A673 (cell line): ENCODE measurements around the gene VAMP5. TPM values are rescaled to one million over a fixed set of nuclear protein-coding genes. Genes with fewer than 3 reads are reported as not detected.

Experiments used
- BruUV-seq: library from RNA; stranded (reverse); fragments of 400-500 nt; replicated peaks from 2 replicates; lab custom pipeline; 2021; lab: Mats Ljungman, UMichigan
- CTCF ChIA-PET: fragments of 300-600 bp; sonication (Branson Sonifier 250); formaldehyde crosslinking; loops from one replicate; lab custom pipeline; 2022; ENCODE audit warnings: antibody characterized with exemption; lab: Charles Lee
- POLR2A ChIA-PET: fragments of 300-600 bp; sonication (Branson Sonifier 250); formaldehyde crosslinking; loops from one replicate; lab custom pipeline; 2022; ENCODE audit warnings: antibody characterized with exemption; ENCODE audit not compliant: low non-redundant PET; lab: Charles Lee
- DNase-seq: peaks from one replicate; pipeline ENCODE4 v3.0.0-alpha.2; 2015; ENCODE audit warnings: low spot score
- H3K27ac ChIP-seq: fragments of 200-600 bp; sonication (generic); 2 replicates; pipeline ENCODE4 v1.5.1; 2016; ENCODE audit warnings: mixed run types, low read depth, mild to moderate bottlenecking, mixed read lengths, antibody characterized with exemption, low read length; ENCODE audit not compliant: poor library complexity, severe bottlenecking
- H3K27me3 ChIP-seq: fragments of 200-600 bp; sonication (generic); replicated peaks from 2 replicates; pipeline ENCODE4 v1.6.1; 2017; ENCODE audit warnings: mixed run types, low read depth, mild to moderate bottlenecking, mixed read lengths, antibody characterized with exemption, low read length; ENCODE audit not compliant: insufficient read depth, poor library complexity
- H3K36me3 ChIP-seq: fragments of 200-600 bp; sonication (generic); 2 replicates; pipeline ENCODE4 v1.6.1; 2016; ENCODE audit warnings: mixed run types, mild to moderate bottlenecking, mixed read lengths, antibody characterized with exemption, low read length; ENCODE audit not compliant: insufficient read depth, poor library complexity, severe bottlenecking
- H3K4me1 ChIP-seq: fragments of 200-600 bp; sonication (generic); 2 replicates; pipeline ENCODE4 v1.6.1; 2017; ENCODE audit warnings: mixed run types, mild to moderate bottlenecking, mixed read lengths, antibody characterized with exemption, low read length; ENCODE audit not compliant: insufficient read depth, poor library complexity, severe bottlenecking
- H3K4me3 ChIP-seq: fragments of 200-600 bp; sonication (generic); 2 replicates; pipeline ENCODE4 v1.5.1; 2016; ENCODE audit warnings: low read depth, mixed run types, mild to moderate bottlenecking, mixed read lengths, low read length; ENCODE audit not compliant: poor library complexity, severe bottlenecking
- H3K9me3 ChIP-seq: fragments of 200-600 bp; sonication (generic); 2 replicates; pipeline ENCODE4 v1.6.1; 2016; ENCODE audit warnings: mixed run types, low read depth, mild to moderate bottlenecking, mixed read lengths, antibody characterized with exemption, low read length; ENCODE audit not compliant: poor library complexity, severe bottlenecking
- EZH2 ChIP-seq: fragments of 200-600 bp; sonication (generic); IDR thresholded peaks from 2 replicates; pipeline ENCODE4 v1.6.1; 2017; ENCODE audit warnings: borderline replicate concordance, low read depth, mild to moderate bottlenecking, mixed read lengths, antibody characterized with exemption, low read length; ENCODE audit not compliant: poor library complexity, severe bottlenecking
- intact Hi-C: fragments of 100-400 bp; cut with micrococcal nuclease; formaldehyde crosslinking; loops from one replicate; pipeline ENCODE4 v1.10.0; 2022; ENCODE audit not compliant: unreplicated experiment
- total RNA-seq: library from RNA; stranded (reverse); gene quantifications from 2 replicates; pipeline ENCODE4 v1.2.3, GENCODE V29; 2021
- TF ChIP-seq, protein P1 (sequence below): fragments of 300-800, 200-600 bp; sonication (generic); conservative IDR thresholded peaks from 2 replicates; pipeline ENCODE4 v1.5.1; 2017; ENCODE audit warnings: low read depth, mild to moderate bottlenecking, antibody characterized with exemption, low read length, moderate library complexity, mixed read lengths

VAMP5 gene
- total RNA-seq, 1 experiment from 2014 or later: 2.1 TPM

GRCh38 chr2:85580206-85580605 lies 4.0 kb upstream of the VAMP5 start:
- no peak for DNase-seq
- no TSS peak for BruUV-seq
- no peak for TF ChIP-seq EZH2
- TF ChIP-seq, protein P1, sequence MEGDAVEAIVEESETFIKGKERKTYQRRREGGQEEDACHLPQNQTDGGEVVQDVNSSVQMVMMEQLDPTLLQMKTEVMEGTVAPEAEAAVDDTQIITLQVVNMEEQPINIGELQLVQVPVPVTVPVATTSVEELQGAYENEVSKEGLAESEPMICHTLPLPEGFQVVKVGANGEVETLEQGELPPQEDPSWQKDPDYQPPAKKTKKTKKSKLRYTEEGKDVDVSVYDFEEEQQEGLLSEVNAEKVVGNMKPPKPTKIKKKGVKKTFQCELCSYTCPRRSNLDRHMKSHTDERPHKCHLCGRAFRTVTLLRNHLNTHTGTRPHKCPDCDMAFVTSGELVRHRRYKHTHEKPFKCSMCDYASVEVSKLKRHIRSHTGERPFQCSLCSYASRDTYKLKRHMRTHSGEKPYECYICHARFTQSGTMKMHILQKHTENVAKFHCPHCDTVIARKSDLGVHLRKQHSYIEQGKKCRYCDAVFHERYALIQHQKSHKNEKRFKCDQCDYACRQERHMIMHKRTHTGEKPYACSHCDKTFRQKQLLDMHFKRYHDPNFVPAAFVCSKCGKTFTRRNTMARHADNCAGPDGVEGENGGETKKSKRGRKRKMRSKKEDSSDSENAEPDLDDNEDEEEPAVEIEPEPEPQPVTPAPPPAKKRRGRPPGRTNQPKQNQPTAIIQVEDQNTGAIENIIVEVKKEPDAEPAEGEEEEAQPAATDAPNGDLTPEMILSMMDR: no peak
- Histone ChIP-seq H3K9me3 (no peaks in the 10 kb centered on the region), H3K36me3 (no peaks in the 10 kb centered on the region), H3K4me3 (no peak overlapping the region), H3K27ac (no peak overlapping the region), H3K4me1 (peaks cover 7% of the 10 kb centered on the region), H3K27me3 (no peaks in the 10 kb centered on the region)
- CTCF ChIA-PET: no interaction called here
- intact Hi-C loops: no loop called here
- POLR2A ChIA-PET: interaction anchor here (0.6 kb wide), 1 partner anchor 242 kb away, joined by 14 read pairs; no protein-coding TSS in a partner anchor

GRCh38 chr2:85582492-85582891 lies 1.7 kb upstream of the VAMP5 start:
- no peaks in the 10 kb centered on the region for H3K36me3 ChIP-seq
- H3K9me3 ChIP-seq: no peaks in the 10 kb centered on the region
- TF ChIP-seq EZH2: no peak
- TF ChIP-seq, protein P1: no peak
- no TSS peak for BruUV-seq
- H3K4me3 ChIP-seq: no peak overlapping the region
- DNase-seq: no peak
- POLR2A ChIA-PET: no interaction called here
- H3K27ac ChIP-seq: no peak overlapping the region
- intact Hi-C loops: no loop called here
- peaks cover 11% of the 10 kb centered on the region for H3K4me1 ChIP-seq
- CTCF ChIA-PET: no interaction called here
- no peaks in the 10 kb centered on the region for H3K27me3 ChIP-seq

- Histone ChIP-seq H3K9me3 (no peaks in the 10 kb centered on the region), H3K27me3 (no peaks in the 10 kb centered on the region), H3K36me3 (no peaks in the 10 kb centered on the region), H3K4me1 (peaks cover 24% of the 10 kb centered on the region), H3K27ac (no peak overlapping the region), H3K4me3 (peak overlapping the region; percentile 37)
- no peak for TF ChIP-seq EZH2
- TF ChIP-seq, protein P1: no peak
- ChIA-PET POLR2A (no interaction called here), CTCF (no interaction called here)
- DNase-seq: no peak
- no TSS peak for BruUV-seq
- intact Hi-C loops: no loop called here
These were observed 421 bp upstream of the VAMP5 start for GRCh38 chr2:85583667-85584353.
